ENCODE results near the gene NPFFR1.

- TF ChIP-seq GATA2 (IDR thresholded peaks at IDR 0.05; ENCODE audit: low read depth, low read length) = no peak
- no peak for TF ChIP-seq GATA3 (IDR thresholded peaks at IDR 0.05; ENCODE audit: low read depth, low read length)
Observed at GRCh38 chr10:70250961-70251680, 32.7 kb downstream of the NPFFR1 start.
